TTC549 (cell line): Measurements from ENCODE around the gene STIM1.

Experiments used
- FAIRE-seq: peaks from 2 replicates; lab custom pipeline; 2012; peaks lifted over from hg19 to GRCh38; lab: Jason Lieb, UNC

The STIM1 gene

DNA sequence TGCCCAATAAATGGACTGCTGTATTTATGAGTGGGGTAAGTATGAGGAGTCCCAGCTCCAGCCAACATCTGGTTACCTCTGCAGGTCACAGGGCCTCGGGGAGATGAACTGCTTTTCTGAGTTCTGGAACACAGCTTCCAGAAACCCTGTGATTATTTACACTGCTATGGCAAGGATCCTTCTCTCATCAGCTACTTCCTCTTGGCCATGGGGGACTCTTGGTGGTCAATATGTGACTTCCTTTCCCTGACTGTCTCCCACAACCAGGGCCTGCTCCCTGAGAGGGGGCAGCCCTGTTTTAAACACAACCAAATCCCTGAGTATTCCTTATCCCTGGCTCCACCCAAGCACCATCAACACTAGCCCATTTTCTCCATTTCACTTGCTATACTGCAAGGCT, 24.7 kb upstream of the STIM1 start:
- FAIRE-seq = no peak

DNA sequence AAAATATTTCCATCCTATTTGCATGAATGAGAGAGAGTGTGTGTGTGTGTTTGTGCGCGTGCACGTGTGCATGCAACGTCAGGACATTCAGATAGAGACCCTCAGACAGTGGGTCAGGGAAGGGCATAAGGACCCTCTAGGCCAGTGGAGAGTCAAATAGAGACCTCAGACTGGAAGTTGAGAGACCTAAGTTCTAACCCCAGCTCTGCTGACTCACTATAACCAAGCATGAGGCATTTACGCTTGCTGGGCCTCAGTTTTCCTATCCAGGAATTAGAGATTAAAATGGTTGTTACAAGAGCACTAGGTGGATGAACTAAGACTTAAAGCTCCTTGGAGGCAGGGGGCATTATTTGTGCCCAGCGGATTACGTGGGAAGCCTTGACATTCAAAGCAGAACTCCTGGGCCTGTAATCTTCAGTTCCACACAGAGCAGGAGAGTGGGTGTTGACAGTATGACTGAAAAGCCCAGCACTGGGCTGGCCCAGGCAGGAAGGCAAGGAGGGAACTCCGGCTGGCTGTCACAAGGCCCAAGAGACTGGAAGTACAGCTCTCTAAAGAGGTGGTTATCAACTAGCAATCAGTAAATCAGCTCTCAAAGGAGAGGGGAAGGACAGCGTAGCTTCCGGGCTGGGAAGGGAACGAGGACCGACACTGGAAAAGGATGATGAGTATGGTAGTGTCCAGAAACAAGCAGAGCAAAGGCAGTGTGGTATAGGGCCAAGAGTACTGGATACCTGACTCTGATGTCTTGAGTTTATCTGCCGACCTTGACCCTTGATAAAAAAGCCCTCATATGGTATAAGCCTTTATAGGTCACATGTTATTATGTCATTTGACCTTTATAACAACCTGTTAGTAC, 23.9 kb upstream of the STIM1 start:
- no peak for FAIRE-seq

DNA sequence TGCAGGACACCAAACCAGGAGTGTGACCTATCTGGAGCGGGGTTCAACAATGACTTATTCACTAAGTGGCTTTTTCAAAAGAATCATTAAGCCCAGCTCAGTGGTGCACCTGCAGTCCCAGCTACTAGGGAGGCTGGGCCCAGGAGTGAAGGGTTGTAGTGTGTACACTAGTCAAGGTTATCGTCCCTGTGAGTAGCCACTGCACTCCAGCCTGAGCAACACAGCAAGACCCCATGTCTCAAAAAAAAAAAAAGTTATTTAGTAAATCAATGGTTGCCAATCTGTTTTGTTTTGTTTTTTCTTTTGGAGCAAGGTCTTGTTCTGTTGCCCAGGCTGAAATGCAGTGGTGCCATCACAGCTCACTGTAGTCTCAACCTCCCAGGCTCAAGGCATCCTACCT, 22.6 kb upstream of the STIM1 start:
- FAIRE-seq = no peak

DNA sequence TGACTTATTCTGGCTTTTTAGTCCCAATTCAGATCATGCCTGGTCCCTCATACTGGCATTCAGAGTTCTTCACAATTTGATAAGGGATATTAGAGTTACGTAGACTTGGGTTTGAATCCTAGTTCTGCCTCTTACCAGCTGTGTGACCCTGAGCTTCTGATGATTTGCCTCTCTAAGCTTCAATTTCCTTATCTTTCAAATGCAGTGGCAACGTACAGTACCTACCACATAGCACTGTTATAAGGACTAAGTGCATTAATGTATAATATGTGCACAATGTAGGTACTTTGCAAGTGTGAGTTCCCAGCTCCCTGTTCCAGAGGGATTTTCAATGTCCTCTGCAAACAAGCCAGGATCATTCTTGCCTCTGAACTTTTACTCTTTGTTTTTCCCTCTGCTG, 22.0 kb upstream of the STIM1 start:
- no peak for FAIRE-seq

DNA sequence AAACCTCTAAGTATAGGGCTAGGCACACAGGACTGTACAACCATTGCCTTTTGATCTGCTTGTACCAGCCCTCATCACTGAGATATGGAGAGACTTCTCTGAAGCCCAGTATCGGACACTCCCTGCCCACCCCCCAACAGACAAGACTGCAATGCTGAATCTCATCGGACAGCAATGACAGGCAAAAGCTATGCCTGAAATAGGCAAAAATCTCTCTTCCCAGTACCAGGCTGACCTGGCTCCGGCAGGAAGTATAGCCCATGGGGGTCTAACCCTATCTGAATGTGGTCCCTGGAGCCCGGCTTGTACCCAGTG, 21.2 kb upstream of the STIM1 start:
- no peak for FAIRE-seq

DNA sequence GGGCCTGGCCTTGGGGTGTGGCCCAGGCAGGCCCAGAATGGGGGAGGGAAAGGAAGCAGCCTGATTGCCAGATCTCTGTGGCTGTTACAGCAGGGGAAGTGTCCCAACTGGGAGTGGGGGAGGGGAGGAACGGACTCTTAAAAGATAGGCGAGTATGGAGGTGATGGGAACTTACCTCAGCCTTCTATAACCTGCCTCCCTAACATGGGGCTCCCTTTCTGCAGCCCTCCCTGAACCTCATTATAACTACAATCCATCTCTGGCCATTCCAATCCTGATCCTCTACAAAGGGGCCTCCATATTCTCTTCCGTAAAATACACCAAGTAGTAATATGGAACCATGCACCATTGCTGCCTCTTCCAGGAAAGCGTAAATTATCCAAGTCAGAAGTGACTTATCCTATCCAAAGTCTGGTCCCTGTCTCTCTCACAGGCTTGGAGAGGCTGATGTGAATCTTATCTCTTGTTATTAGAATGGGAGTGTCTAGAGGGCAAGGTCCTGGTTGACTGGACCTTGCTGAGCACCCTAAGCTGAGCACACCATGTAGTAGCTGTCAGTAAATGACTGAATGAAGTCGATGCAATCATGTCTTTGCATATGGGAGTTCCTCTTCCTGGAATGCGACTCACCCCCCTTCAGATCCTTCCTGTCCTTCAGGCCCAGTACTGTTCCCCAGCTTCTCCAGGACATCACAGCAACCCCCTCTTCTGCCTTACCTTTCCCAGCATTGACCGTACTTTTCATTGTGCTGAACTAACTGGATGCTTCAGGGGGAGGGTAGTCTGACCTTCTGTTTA, 20.6 kb upstream of the STIM1 start:
- no peak for FAIRE-seq

DNA sequence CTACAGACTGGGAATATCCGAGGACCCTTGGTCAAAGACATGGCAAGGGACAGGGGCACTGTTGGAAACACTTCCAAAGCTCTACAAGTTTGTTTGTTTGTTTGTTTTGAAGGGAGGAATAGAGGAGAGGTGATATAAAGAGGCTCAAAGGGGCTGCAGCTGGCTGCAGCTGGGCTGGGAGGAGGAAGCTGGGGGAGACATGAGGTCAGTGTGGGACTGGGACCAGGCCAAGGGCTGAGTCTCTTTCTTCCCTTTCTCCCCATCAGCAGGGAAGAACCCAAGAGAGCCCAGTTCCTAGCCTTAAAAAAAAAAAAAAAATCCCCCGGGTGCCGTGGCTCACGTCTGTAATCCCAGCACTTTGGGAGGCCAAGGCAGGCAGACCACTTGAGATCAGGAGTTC, 19.7 kb upstream of the STIM1 start:
- no peak for FAIRE-seq

DNA sequence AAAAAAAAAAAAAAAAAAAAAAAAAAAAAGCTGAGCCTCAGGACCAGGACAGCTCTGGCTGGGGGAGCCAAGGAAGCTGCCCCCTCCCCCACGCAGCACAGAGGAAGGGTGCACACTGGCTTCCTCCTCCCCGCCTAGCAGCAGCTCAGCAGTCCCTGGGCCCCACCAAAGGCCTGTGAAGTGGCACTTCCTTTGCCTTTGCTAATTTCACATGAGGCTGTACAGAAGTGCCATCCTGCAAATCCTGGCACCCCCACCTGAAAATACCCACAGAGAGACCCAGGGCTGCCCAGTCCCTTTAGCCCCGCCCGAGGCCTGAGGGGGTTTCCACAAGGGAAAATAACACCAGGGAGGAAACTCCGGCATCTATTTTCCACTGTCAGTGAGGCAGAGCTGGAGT, 18.6 kb upstream of the STIM1 start:
- no peak for FAIRE-seq

DNA sequence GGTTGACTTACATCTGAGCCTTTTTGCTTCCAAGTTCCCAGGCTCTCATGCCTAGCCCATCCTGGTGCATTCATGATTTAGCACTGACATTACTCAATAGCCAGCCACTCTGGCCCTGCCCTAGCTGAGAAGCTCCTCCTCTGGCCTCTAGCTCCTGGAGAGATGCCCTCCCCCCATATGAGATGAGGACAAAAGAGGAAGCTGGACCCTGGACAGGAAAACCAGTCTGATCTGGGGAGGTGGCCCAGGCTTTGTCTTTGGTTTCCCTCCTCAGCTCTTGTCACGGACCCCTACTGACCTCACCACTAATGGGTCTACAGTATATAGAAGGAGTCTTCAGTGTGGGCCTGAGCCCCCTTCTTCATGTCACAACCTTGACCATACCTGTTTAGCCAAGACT, 17.7 kb upstream of the STIM1 start:
- FAIRE-seq = no peak

DNA sequence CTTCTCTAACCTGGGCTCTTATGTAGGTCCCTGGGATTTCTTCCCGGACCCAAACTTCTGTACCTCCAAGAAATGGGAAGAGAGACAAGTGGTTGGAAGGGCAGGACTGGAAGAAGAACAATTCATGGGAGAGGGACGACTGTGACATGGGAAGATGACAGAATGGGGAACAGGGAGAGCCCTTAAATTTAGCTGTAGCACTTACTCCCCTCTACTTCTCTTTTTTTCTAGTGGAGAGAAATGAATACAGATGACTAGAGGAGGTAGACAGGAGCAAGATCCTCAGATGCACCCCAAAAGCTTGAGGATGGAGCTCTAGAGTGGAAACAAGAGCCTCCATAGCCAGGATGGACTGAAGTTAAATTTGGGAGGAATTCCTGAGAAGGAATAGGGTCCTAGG, 17.0 kb upstream of the STIM1 start:
- no peak for FAIRE-seq

DNA sequence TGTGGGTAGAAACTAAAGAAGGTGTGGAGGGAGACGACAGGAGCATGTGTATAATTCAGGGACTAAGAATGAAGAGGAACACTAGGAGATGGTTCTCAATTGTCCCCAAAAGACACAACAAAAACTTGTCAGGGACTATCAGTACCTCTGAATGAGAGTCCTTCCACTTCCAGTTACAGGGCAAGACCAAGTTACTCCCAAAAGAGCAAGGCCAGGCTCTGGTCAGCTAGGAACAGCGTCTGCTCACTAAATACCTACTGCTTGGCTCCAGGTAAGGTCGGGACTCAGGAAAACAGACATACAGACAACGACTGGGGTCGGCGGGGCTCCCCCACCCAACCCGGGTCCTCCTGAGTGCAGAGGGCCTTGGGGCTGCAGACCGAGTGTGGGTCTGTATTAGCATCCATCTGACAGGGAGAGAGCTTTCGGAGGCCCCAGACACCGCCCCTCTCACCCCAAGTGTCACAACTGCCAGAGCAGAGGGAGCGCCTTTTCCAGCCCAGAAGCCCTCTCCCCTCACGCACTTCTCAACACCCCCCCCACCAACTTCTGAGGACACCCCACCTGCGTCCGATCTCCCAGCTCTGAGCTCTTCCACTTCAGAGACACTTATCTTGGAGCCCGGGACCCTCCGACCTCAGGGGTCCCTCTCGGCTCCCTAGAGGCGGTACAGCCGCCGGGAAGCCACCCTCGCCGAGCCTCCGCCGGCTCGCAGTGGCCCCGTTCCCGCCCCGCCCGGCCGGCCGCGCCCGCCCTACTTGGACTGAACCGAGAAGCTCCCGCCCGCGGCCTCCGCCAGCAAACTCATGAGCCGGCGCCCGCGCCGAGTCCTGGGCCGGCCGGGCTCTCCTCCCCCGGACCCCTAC, 15.2 kb upstream of the STIM1 start:
- no peak for FAIRE-seq

DNA sequence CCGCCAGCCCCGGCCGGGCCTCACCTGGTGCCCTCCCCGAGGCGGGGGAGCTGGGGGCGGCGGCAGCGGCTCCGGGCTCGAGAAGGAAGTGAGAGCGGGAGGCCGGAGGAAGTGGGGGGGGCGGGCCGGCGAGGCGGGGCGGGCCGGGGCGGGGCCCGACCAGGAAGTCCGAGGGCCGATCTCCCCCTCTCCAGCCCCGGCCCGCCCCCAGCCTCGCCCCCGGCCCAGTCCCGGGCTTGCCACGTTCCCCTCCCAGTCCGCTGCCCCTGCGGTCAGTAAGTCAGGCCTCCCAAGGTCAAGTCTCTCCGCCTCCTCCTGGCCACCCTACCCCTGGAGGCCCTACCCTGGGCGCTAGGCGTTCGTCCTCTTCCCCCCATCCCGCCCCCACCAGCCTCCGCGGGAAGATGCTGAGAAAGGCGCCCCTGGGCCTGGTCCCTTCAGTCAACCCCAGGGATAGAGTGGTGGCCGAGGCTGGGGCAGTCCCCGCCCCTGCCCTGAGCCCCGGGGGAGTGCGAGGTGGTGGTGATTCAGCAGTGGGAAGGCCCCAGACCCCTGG, 14.5 kb upstream of the STIM1 start, which contains the start of gene RHOG:
Gene RHOG, minus strand, starts transcription at position 90 of the 556 bp plus-strand sequence. CDS start 12,821 bp downstream, outside the sequence.
- no peak for FAIRE-seq

DNA sequence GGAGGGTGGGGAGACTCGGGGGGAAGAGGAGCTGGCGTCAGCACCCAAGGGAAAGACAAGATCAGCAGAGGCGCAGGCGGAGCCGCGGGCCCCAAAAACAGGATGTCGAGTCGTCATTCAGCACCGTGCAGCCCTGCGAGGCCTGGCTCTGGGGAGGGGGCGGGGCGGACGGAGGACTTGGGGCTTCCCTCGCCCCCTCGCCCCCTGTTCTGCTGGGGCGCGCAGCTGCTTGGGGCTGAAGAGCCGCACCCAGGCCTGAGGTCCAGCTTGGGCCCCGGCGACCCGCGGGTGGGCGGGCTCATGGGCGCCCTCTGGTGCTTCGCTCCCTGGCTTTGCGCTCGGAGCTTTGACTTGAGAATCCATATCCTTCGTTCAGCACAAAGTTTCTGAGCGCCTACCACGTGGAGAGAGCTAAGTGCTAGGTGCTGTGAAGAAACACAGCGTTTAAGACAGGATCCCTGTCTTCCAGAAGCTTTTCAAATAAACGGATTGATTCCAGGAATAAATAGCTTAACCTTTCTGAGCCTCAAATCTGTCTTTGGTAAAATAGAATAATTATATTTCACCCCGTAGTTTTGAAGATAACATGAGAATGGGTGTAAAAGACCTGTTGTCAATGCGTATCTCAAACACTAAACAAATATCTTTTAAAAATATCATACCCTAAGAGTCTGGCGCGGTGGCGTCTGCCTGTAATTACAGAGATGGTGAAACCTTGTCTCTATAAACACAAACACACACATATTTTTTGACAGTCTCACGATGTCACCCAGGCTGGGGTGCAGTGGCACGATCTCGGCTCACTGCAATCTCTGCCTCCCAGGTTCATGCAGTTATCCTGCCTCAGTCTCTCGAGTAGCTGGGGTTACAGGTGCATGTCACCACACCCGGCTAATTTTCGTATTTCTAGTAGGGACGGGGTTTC, 13.8 kb upstream of the STIM1 start:
- no peak for FAIRE-seq

DNA sequence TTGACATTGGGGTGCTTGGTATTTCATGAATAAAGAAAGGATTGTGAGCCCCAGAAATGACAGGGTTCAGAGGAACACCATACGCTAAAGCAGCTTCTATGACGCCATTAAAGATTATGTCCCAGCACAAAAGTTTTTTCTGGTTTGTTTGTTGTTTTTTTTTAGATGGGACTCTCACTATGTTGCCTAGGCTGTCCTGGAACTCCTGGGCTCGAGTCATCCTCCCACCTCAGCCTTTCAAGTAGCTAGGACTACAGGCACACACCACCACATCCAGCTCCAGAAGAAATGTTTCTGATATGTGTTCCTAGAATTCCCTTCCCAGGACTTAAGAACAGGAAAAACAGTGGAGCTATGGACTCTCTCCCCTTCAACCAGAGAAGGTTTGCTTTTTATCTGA, 12.1 kb upstream of the STIM1 start:
- FAIRE-seq = no peak

DNA sequence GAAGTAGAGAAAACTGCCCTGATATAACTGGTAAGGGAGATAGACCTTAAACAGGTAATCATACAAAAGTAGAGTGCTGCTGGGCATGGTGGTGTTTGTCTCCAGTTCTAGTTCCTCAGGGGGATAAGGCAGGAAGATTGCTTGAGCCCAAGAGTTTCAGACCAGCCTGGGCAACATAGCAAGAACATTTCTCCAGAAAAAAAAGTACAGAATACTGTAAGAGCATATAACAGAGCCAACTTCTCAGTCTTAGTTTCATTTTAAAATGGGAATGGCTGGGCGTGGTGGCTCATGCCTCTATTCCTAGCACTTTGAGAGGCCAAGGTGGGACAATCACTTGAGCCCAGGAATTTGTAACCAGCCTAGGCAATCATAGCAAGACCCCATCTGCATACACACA, 10.2 kb upstream of the STIM1 start:
- no peak for FAIRE-seq

DNA sequence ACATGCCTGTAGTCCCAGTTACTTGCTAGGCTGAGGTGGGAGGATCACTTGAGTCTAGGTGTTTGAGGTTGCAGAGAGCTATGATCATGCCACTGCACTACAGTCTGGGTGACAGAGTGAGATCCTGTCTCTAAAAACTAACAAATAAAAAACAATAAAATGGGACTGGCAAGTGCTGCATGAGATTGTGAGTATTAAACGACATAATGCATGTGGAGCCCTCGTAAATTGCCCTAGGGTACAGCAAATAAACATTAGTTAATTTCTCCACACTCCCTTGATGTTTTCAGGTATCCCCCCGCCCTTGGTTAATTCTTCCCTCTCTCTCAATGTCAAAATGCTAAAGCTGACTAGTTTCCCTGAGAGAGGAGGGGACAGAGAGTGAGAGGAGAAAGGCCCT, 9.8 kb upstream of the STIM1 start:
- no peak for FAIRE-seq

DNA sequence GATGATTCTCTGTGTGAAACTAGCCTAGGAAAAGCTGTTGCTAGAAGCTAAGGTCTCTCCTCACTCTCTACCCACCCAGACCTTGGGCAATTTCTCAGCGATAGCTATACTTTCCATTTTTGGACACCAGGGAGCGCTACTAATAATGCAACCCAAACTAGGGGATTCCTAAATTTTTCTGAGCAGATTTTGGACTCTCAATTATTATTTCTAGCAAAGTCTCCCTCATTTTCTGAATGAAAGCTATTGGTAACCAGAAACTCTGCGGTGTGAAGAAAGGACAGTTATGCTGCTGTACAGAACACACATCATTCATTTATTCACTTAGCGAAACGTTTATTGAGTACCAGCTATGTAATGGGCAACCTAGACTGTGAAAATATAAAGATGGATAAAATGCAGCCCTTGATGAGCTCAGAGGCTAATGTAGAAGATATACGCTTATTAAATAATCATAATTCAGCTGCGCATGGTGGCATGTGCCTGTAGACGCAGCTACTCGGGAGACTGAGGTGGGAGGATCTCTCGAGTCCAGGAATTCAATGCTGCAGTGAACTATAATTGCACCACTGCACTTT, 6.1 kb upstream of the STIM1 start:
- FAIRE-seq = peak; percentile 86

DNA sequence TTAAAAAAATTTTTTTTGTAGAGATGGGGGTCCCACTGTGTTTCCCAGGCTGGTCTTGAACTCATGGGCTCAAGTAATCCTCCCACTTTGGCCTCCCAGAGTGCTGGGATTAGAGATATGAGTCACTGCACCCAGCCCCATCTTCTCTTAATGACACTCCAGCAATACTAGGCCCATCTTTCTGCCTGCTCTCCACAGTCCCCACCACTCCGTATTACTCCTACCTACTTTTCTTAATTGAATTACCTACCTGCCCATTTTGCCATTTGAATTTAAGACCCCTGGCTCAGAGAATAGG, 2.0 kb upstream of the STIM1 start:
- no peak for FAIRE-seq

DNA sequence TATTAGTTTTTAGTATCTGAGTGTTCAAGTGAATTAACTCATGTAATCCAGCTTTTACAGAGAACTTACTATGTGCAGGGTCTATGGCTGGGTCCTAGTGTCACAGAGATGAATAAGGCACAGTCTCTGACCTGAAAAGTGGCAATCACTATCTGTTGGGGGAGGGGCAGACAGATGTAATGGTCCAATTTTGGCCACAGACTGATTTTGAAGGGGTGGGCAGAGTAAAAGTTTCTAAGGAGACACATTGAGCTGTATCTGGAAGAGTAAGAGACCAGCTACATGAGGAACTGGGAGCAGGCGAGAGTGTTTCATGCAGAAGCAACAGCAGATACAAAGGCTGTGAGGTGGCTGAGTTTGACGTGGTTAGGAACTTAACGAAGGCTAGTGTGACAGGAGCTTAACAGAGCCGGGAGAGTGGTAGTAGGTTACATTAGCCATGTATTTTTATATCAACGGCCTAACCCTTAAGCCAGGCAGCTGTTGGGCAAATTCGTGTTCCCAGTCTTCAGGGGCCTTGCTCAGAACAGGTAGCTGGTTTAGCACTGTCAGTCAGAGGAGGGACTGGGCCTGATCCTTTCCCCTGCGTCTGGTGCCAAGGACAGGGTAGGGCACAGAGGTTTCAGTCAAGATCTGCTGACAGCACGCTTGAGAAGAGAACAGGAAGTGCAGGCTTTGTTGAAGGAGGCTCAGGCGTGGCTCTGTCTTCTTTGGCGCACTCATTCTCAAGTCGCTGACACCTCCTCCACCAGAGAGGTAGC, 1.4 kb upstream of the STIM1 start:
- FAIRE-seq = no peak

DNA sequence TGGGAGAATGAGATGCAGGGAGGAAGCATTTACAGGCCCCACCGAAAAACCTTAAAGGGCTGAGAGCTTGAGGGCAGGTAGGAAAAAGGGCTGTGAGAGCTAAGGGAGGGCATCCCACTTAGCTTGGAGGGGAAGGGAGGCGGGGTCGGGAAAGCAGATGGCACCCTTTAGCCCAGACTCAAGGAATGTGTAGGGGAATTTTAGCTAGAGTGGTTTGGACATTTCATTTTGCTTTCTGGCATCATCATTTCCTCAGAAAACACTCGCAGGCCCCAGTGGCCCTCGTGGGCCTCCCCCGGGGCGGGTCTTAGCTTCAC, 846 bp upstream of the STIM1 start:
- no peak for FAIRE-seq
